Measurements from ENCODE around the gene NR6A1.

DNA sequence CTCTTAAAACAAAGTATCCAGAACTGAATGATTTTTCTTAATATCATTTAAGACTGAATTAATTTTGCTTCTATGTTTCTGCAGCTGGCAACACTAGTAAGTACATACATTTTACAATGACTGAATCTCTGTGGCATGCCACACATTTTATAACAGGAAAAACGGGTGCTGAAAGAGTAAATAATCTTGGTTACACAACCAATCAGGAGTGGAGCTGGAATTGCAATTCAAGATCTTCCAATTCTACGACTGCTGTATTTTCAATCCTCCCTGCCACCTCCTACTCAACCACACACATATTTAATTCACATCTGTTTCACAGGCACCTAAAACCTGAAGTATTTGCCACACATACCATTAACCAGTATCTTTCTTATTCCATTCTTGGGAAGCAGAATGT, 211.2 kb downstream of the NR6A1 start:
- TF ChIP-seq ZNF274 (IDR thresholded peaks at IDR 0.05; ENCODE audit: low read depth, low read length) (no peak), YY1 (IDR thresholded peaks at IDR 0.05; ENCODE audit: insufficient read depth, insufficient read length) (no peak)
